Activated CD8-positive, alpha-beta T cell treated with anti-CD3 and anti-CD28 coated beads for 36 hours (primary cell): ENCODE results near the gene RPL38. TPM values are rescaled to one million over a fixed set of nuclear protein-coding genes. Genes with fewer than 3 reads are reported as not detected.

Source experiments
- ATAC-seq: fragments of 200-7000 bp; cut with Tn5 transposase; one replicate; pipeline ENCODE4 v1.10.0; 2021; ENCODE audit warnings: mild to moderate bottlenecking, moderate library complexity
- CTCF ChIA-PET: fragments of 350-600 bp; sonication (Branson Sonifier 250); formaldehyde crosslinking; loops from one replicate; lab custom pipeline; 2021; ENCODE audit warnings: antibody characterized with exemption; lab: Charles Lee
- POLR2A ChIA-PET: fragments of 350-600 bp; sonication (Branson Sonifier 250); formaldehyde crosslinking; loops from one replicate; lab custom pipeline; 2021; ENCODE audit warnings: antibody characterized with exemption; lab: Charles Lee
- DNase-seq: peaks from one replicate; pipeline ENCODE4 v3.0.0-alpha.2; 2020
- H3K27ac Mint-ChIP-seq: one replicate; pipeline ENCODE4 v1.8.0; 2021; ENCODE audit warnings: mild to moderate bottlenecking, mixed read lengths
- H3K27me3 Mint-ChIP-seq: one replicate; pipeline ENCODE4 v1.8.0; 2021; ENCODE audit warnings: mixed read lengths
- H3K36me3 Mint-ChIP-seq: one replicate; pipeline ENCODE4 v1.8.0; 2021; ENCODE audit warnings: low read depth, mixed read lengths
- H3K4me1 Mint-ChIP-seq: one replicate; pipeline ENCODE4 v1.8.0; 2021; ENCODE audit warnings: low read depth, mixed read lengths
- H3K4me3 Mint-ChIP-seq: one replicate; pipeline ENCODE4 v1.8.0; 2021; ENCODE audit warnings: mild to moderate bottlenecking, moderate library complexity, mixed read lengths
- H3K9me3 Mint-ChIP-seq: one replicate; pipeline ENCODE4 v1.8.0; 2021; ENCODE audit warnings: mixed read lengths
- CTCF ChIP-seq: fragments of 200-600 bp; IDR thresholded peaks from one replicate; pipeline ENCODE4 v1.8.0; 2022; ENCODE audit warnings: antibody characterized with exemption, mild to moderate bottlenecking
- intact Hi-C: fragments of 100-400 bp; cut with micrococcal nuclease; formaldehyde crosslinking; loops from one replicate; pipeline ENCODE4 v1.10.0; 2022
- total RNA-seq, 2 experiments: library from RNA; stranded (reverse); gene quantifications; one replicate each; pipeline ENCODE4 v1.2.3, GENCODE V29; 2021

The RPL38 gene
- total RNA-seq, 2 experiments from 2014 or later: 1,500 to 1,574 TPM

DNA sequence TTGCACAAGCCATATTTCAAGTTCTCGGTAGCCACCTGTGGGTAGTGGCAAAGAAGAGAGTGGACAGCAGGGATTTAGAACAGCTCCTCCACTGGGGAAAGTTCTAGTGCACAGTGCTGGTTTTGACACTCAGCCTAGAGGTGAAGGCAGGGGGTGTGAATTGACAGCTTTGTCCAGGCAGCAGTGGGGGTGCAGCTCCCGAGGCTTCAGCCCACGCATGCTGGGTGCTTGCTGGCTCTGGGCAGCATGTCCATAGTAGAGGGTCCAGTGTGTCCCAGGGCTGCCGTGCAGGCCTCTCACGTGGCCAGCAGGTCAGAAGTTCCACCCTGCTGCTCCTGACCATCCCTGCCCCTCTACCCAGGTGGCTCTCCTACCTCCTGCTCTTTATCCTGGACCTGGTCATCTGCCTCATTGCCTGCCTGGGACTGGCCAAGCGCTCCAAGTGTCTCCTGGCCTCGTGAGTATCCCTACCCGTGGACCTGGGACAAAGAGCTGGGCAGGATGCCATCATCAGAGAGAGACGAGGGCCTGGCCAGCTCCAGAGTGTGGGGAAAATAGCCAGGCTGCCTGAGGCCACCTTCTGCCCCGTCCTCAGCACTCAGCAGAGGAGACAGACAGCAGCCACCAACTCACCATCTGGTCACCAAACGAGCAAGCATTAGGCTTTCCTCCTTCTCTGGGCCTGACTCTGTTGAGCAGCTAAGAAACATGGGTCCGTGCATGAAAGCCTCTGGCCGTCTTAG is 39.7 kb downstream of the RPL38 start:
- Mint-ChIP-seq H3K4me3 (no peak overlapping the region), H3K36me3 (no peaks in the 10 kb centered on the region), H3K9me3 (no peaks in the 10 kb centered on the region), H3K4me1 (no peaks in the 10 kb centered on the region), H3K27ac (no peak overlapping the region), H3K27me3 (no peaks in the 10 kb centered on the region)
- ATAC-seq (no peak), DNase-seq (no peak)
- intact Hi-C loops: no loop called here
- no peak for TF ChIP-seq CTCF
- ChIA-PET CTCF (no interaction called here), POLR2A (no interaction called here)

GRCh38 chr17:74244128-74244527 is 40.6 kb downstream of the RPL38 start:
- H3K9me3 Mint-ChIP-seq: no peaks in the 10 kb centered on the region
- CTCF ChIA-PET: no interaction called here
- ATAC-seq (no peak), DNase-seq (no peak)
- POLR2A ChIA-PET: no interaction called here
- H3K36me3 Mint-ChIP-seq: no peaks in the 10 kb centered on the region
- intact Hi-C loops: no loop called here
- no peaks in the 10 kb centered on the region for H3K27me3 Mint-ChIP-seq
- H3K27ac Mint-ChIP-seq: no peak overlapping the region
- no peak overlapping the region for H3K4me3 Mint-ChIP-seq
- TF ChIP-seq CTCF: no peak
- H3K4me1 Mint-ChIP-seq: no peaks in the 10 kb centered on the region

DNA sequence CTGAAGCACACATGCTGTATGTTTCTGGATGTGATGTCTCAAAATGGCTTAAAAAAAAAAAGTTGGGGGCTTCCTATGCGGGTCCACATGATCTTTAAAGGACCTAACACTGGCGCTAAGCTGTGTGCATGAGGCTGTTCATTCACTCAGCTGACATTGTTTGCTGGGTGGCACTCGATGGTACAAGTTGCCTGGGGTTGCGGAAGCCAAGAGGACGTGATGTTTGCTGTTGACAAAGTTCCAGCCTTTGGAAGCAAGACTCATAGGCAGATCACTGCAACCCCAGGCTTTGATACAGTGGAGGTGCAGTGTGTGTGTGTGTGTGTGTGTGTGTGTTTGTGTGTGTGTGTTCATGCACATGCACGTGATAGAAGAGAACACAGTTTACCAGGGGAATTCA is 41.1 kb downstream of the RPL38 start:
- DNase-seq (no peak), ATAC-seq (no peak)
- ChIA-PET CTCF (no interaction called here), POLR2A (no interaction called here)
- Mint-ChIP-seq H3K9me3 (no peaks in the 10 kb centered on the region), H3K36me3 (no peaks in the 10 kb centered on the region), H3K4me3 (no peak overlapping the region), H3K4me1 (no peaks in the 10 kb centered on the region), H3K27me3 (no peaks in the 10 kb centered on the region), H3K27ac (no peak overlapping the region)
- intact Hi-C loops: no loop called here
- TF ChIP-seq CTCF: no peak

DNA sequence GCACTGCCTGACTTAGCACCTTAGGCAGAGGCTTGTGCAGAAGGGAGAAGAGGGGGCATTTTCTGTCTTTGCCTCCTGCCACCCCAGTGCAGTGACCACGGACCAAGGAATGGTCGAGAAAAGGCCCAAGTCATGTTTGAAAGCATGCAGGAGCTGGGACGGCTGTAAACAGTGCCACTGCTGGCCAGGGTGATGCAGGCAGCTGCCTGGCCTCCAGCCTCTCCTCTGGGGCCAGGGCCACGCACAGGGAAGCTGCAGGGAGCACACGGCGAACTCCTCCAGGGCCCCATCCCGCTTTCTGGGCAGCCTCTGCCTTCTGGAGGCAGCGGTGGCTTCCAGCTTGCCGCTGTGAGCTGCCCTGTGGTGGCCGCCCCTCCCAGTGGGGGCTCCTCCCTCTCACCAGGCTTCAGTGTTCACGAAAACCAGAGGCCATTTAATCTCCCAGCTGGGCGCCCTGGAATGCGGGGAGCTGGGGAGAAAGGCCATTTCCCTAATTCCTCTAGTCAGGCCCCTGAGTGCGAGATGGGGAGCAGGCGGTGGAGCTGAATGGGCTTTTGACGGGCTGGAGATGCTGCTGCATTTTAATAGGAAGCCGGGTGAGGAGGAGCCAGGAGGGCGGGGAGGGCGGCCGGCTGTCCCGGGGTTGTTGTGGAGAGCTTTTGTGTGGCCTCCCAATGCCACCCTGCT is 41.8 kb downstream of the RPL38 start:
- DNase-seq: no peak
- CTCF ChIA-PET: no interaction called here

More for the DNA sequence above, 41.8 kb downstream of the RPL38 start:
- ATAC-seq: no peak
- Mint-ChIP-seq H3K4me3 (no peak overlapping the region), H3K27me3 (no peaks in the 10 kb centered on the region), H3K9me3 (no peaks in the 10 kb centered on the region), H3K4me1 (no peaks in the 10 kb centered on the region), H3K27ac (no peak overlapping the region), H3K36me3 (no peaks in the 10 kb centered on the region)
- intact Hi-C loops: no loop called here
- POLR2A ChIA-PET: no interaction called here
- no peak for TF ChIP-seq CTCF
